ENCODE data around the gene PCDHGA2. TPM values are rescaled to one million over a fixed set of nuclear protein-coding genes. Genes with fewer than 3 reads are reported as not detected.
A peak's percentile ranks its signal among the peaks of the same experiment; 100 is the strongest.
"Not testable (repeated sequence)": the region's sequence is repeated elsewhere in the genome, so short reads cannot be mapped to it uniquely, and the experiment has no call there.

Gene PCDHGA2
- total and polyA plus RNA-seq, 2 experiments from 2014 or later = 0.45 to 1.0 TPM

DNA sequence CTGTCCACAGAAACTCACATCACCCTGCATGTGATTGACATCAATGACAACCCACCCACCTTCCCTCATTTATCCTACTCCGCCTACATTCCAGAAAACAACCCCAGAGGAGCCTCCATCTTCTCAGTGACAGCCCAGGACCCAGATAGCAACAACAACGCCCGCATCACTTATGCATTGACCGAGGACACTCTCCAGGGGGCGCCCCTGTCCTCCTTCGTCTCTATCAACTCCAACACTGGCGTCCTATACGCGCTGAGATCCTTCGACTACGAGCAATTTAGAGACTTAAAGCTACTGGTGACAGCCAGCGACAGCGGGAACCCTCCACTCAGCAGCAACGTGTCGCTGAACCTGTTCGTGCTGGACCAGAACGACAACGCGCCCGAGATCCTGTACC is 6.8 kb downstream of the PCDHGA2 start:
- Histone ChIP-seq H2AFZ (no peak overlapping the region), H3K27ac (ENCODE audit: low read depth) (no peak overlapping the region), H3K36me3 (ENCODE audit: insufficient read depth) (no peaks in the 10 kb centered on the region), H3K4me2 (no peak overlapping the region), H3K4me1 (ENCODE audit: insufficient read depth) (no peaks in the 10 kb centered on the region), H4K20me1 (replicated peaks; ENCODE audit: insufficient read depth) (no peaks in the 10 kb centered on the region), H3K79me2 (replicated peaks; ENCODE audit: insufficient read depth) (no peaks in the 10 kb centered on the region), H3K4me3 (no peak overlapping the region), H3F3A (replicated peaks; ENCODE audit: low read depth) (no peaks in the 10 kb centered on the region), H3K9me2 (ENCODE audit: insufficient read depth) (no peaks in the 10 kb centered on the region), H3K27me3 (ENCODE audit: insufficient read depth) (no peaks in the 10 kb centered on the region)
- Mint-ChIP-seq H3K4me1 (peaks cover 2% of the 10 kb centered on the region; the same call in 2 of the 3 replicates), H3K36me3 (ENCODE audit: low read depth) (peaks cover 36% of the 10 kb centered on the region), H3K9me3 (peaks cover 64% of the 10 kb centered on the region), H3K4me3 (no peak overlapping the region; the same call in 2 of the 3 replicates), H3K27me3 (ENCODE audit: insufficient read depth, low read depth, poor library complexity) (peaks cover 7% of the 10 kb centered on the region), H3K27ac (no peak overlapping the region)
- ATAC-seq = no peak
- no peak for DNase-seq (ENCODE audit: low spot score)
- TF ChIP-seq CREB1 (CRISPR knock-in tag; IDR thresholded peaks at IDR 0.05; ENCODE audit: low read depth) (no peak), JUNB (IDR thresholded peaks at IDR 0.05; ENCODE audit: unreplicated experiment) (no peak), ZNF331 (CRISPR knock-in tag; IDR thresholded peaks at IDR 0.05; ENCODE audit: low read depth) (no peak), EZH2phosphoT487 (IDR thresholded peaks at IDR 0.05; ENCODE audit: unreplicated experiment) (no peak)
- TF ChIP-seq, protein P1, sequence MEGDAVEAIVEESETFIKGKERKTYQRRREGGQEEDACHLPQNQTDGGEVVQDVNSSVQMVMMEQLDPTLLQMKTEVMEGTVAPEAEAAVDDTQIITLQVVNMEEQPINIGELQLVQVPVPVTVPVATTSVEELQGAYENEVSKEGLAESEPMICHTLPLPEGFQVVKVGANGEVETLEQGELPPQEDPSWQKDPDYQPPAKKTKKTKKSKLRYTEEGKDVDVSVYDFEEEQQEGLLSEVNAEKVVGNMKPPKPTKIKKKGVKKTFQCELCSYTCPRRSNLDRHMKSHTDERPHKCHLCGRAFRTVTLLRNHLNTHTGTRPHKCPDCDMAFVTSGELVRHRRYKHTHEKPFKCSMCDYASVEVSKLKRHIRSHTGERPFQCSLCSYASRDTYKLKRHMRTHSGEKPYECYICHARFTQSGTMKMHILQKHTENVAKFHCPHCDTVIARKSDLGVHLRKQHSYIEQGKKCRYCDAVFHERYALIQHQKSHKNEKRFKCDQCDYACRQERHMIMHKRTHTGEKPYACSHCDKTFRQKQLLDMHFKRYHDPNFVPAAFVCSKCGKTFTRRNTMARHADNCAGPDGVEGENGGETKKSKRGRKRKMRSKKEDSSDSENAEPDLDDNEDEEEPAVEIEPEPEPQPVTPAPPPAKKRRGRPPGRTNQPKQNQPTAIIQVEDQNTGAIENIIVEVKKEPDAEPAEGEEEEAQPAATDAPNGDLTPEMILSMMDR (conservative IDR thresholded peaks at IDR 0.05; ENCODE audit: low read depth in 2 of 2) = peak; percentile 28 to 46; a peak in 2 of 4 replicates
- TF ChIP-seq, protein P2, sequence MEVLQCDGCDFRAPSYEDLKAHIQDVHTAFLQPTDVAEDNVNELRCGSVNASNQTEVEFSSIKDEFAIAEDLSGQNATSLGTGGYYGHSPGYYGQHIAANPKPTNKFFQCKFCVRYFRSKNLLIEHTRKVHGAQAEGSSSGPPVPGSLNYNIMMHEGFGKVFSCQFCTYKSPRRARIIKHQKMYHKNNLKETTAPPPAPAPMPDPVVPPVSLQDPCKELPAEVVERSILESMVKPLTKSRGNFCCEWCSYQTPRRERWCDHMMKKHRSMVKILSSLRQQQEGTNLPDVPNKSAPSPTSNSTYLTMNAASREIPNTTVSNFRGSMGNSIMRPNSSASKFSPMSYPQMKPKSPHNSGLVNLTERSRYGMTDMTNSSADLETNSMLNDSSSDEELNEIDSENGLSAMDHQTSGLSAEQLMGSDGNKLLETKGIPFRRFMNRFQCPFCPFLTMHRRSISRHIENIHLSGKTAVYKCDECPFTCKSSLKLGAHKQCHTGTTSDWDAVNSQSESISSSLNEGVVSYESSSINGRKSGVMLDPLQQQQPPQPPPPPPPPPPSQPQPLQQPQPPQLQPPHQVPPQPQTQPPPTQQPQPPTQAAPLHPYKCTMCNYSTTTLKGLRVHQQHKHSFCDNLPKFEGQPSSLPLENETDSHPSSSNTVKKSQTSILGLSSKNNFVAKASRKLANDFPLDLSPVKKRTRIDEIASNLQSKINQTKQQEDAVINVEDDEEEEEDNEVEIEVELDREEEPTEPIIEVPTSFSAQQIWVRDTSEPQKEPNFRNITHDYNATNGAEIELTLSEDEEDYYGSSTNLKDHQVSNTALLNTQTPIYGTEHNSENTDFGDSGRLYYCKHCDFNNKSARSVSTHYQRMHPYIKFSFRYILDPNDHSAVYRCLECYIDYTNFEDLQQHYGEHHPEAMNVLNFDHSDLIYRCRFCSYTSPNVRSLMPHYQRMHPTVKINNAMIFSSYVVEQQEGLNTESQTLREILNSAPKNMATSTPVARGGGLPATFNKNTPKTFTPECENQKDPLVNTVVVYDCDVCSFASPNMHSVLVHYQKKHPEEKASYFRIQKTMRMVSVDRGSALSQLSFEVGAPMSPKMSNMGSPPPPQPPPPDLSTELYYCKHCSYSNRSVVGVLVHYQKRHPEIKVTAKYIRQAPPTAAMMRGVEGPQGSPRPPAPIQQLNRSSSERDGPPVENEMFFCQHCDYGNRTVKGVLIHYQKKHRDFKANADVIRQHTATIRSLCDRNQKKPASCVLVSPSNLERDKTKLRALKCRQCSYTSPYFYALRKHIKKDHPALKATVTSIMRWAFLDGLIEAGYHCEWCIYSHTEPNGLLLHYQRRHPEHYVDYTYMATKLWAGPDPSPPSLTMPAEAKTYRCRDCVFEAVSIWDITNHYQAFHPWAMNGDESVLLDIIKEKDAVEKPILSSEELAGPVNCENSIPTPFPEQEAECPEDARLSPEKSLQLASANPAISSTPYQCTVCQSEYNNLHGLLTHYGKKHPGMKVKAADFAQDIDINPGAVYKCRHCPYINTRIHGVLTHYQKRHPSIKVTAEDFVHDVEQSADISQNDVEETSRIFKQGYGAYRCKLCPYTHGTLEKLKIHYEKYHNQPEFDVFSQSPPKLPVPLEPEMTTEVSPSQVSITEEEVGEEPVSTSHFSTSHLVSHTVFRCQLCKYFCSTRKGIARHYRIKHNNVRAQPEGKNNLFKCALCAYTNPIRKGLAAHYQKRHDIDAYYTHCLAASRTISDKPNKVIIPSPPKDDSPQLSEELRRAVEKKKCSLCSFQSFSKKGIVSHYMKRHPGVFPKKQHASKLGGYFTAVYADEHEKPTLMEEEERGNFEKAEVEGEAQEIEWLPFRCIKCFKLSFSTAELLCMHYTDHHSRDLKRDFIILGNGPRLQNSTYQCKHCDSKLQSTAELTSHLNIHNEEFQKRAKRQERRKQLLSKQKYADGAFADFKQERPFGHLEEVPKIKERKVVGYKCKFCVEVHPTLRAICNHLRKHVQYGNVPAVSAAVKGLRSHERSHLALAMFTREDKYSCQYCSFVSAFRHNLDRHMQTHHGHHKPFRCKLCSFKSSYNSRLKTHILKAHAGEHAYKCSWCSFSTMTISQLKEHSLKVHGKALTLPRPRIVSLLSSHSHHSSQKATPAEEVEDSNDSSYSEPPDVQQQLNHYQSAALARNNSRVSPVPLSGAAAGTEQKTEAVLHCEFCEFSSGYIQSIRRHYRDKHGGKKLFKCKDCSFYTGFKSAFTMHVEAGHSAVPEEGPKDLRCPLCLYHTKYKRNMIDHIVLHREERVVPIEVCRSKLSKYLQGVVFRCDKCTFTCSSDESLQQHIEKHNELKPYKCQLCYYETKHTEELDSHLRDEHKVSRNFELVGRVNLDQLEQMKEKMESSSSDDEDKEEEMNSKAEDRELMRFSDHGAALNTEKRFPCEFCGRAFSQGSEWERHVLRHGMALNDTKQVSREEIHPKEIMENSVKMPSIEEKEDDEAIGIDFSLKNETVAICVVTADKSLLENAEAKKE (CRISPR knock-in tag; IDR thresholded peaks at IDR 0.05) = no peak

DNA sequence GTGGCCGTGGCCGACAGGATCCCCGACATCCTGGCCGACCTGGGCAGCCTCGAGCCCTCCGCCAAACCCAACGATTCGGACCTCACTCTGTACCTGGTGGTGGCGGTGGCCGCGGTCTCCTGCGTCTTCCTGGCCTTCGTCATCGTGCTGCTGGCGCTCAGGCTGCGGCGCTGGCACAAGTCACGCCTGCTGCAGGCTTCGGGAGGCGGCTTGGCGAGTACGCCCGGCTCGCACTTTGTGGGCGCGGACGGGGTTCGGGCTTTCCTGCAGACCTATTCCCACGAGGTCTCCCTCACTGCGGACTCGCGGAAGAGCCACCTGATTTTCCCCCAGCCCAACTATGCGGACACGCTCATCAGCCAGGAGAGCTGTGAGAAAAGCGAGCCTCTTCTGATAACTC is 7.5 kb downstream of the PCDHGA2 start:
- not testable (repeated sequence) for H3K4me3 Mint-ChIP-seq; H3K79me2 ChIP-seq (replicated peaks; ENCODE audit: insufficient read depth); H3K27ac Mint-ChIP-seq; H3K27me3 ChIP-seq (ENCODE audit: insufficient read depth); H3K36me3 ChIP-seq (ENCODE audit: insufficient read depth); H3K27ac ChIP-seq (ENCODE audit: low read depth); H4K20me1 ChIP-seq (replicated peaks; ENCODE audit: insufficient read depth); H2AFZ ChIP-seq; H3K4me1 ChIP-seq (ENCODE audit: insufficient read depth); H3K27me3 Mint-ChIP-seq (ENCODE audit: insufficient read depth, low read depth, poor library complexity); H3K4me1 Mint-ChIP-seq; H3K4me3 ChIP-seq; H3K4me2 ChIP-seq; H3K9me2 ChIP-seq (ENCODE audit: insufficient read depth); DNase-seq (ENCODE audit: low spot score); ATAC-seq; H3F3A ChIP-seq (replicated peaks; ENCODE audit: low read depth)
- peaks cover 42% of the 10 kb centered on the region for H3K36me3 Mint-ChIP-seq (ENCODE audit: low read depth)
- peaks cover 66% of the 10 kb centered on the region for H3K9me3 Mint-ChIP-seq

Data from GM23338 (cell line).